ENCODE measurements around the gene MAP2K5.

MAP2K5 gene

DNA sequence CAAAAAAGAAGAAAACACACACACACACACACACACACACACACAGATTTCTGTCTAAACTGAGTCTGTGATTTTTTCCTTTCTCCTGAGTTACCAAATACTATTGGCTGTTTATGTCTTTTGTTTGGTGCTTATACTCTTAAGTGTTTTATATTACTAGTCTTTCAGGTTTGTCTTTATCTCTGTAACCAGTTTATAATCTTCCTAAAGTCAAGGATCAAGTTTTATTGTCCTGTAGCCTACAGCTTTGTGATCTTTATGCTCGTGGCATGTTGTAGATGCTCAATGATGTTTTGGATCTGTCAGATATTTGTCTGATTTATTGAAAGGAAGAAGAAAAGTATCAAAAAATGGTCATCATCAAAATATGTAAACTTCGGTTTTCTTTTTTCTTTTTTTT, 4.6 kb downstream of the MAP2K5 start:
- Histone ChIP-seq H3K36me3 (ENCODE audit: control insufficient read depth, insufficient read depth, low read length) (no peaks in the 10 kb centered on the region), H3K9me3 (ENCODE audit: control insufficient read depth, insufficient read depth, low read length) (no peaks in the 10 kb centered on the region), H3K27me3 (ENCODE audit: control insufficient read depth, insufficient read depth, low read length) (no peaks in the 10 kb centered on the region), H3K27ac (ENCODE audit: low read length) (no peak overlapping the region), H3K4me1 (ENCODE audit: control insufficient read depth, insufficient read depth, low read length) (peaks cover 1% of the 10 kb centered on the region; the same call in 1 of the 2 replicates), H3K4me3 (ENCODE audit: low read length) (no peak overlapping the region)
- DNase-seq (ENCODE audit: low read depth, low spot score): no peak
- no CpG with 5 or more reads among the region's 2 CpGs for WGBS (ENCODE audit: insufficient coverage, insufficient read length)

DNA sequence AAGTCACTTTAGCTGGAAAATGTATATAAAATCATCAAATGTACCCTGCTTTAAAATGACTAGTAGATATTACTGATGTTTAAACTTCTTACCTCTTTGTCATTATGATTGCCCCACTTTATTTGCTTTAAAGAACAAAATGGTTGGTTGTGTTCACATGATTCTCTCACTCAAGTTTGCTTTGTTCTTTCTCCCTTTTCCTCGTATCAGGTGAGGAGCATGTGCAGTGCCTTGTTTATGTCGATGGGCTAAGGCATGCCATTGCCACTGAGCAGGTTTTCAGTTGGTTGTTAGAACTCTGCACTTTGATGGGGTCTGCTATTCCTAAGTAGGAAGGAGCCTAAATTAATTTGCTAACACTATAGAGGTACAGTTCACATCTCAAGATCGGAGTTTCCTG, 5.3 kb downstream of the MAP2K5 start:
- Histone ChIP-seq H3K4me3 (ENCODE audit: low read length) (no peak overlapping the region), H3K27me3 (ENCODE audit: control insufficient read depth, insufficient read depth, low read length) (no peaks in the 10 kb centered on the region), H3K36me3 (ENCODE audit: control insufficient read depth, insufficient read depth, low read length) (no peaks in the 10 kb centered on the region), H3K9me3 (ENCODE audit: control insufficient read depth, insufficient read depth, low read length) (no peaks in the 10 kb centered on the region), H3K27ac (ENCODE audit: low read length) (no peak overlapping the region), H3K4me1 (ENCODE audit: control insufficient read depth, insufficient read depth, low read length) (peaks cover 1% of the 10 kb centered on the region; the same call in 1 of the 2 replicates)
- DNase-seq (ENCODE audit: low read depth, low spot score): no peak
- WGBS (ENCODE audit: insufficient coverage, insufficient read length): no CpG with 5 or more reads among the region's 3 CpGs

DNA sequence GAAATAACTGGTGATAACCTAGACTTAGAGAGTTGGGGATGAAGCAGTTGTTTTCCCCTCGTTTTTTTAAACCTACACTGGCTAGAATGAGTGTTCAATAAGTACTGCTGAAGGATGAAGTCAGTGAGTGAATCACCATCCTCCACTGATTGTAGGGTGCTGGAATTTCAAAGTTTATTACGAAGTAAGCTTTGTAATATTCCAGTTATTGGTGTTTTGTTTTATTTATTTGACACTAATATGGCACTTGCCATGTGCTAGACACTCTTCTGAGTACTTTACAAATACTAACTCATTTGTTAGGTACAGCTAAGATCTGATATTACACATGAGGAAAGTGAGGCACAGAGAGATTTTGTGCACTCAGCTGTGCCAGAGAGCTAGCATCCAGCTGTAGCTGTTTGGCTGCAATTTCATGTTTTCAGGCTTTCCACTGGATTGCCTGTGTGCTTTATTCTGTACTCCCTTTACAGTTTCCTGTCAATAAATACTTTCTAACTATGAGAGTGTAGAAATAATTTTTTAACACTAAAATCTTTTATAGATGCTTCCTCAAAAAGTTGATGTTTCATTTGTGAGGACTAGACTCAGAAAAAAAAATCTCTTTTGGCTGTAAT, 5.8 kb downstream of the MAP2K5 start:
- no peaks in the 10 kb centered on the region for H3K9me3 ChIP-seq (ENCODE audit: control insufficient read depth, insufficient read depth, low read length)
- no peak for DNase-seq (ENCODE audit: low read depth, low spot score)
- WGBS (ENCODE audit: insufficient coverage, insufficient read length): no CpG with 5 or more reads among the region's 2 CpGs
- peaks cover 1% of the 10 kb centered on the region; the same call in 1 of the 2 replicates for H3K4me1 ChIP-seq (ENCODE audit: control insufficient read depth, insufficient read depth, low read length)
- no peaks in the 10 kb centered on the region for H3K36me3 ChIP-seq (ENCODE audit: control insufficient read depth, insufficient read depth, low read length)
- no peaks in the 10 kb centered on the region for H3K27me3 ChIP-seq (ENCODE audit: control insufficient read depth, insufficient read depth, low read length)
- H3K4me3 ChIP-seq (ENCODE audit: low read length): no peak overlapping the region
- H3K27ac ChIP-seq (ENCODE audit: low read length): no peak overlapping the region

DNA sequence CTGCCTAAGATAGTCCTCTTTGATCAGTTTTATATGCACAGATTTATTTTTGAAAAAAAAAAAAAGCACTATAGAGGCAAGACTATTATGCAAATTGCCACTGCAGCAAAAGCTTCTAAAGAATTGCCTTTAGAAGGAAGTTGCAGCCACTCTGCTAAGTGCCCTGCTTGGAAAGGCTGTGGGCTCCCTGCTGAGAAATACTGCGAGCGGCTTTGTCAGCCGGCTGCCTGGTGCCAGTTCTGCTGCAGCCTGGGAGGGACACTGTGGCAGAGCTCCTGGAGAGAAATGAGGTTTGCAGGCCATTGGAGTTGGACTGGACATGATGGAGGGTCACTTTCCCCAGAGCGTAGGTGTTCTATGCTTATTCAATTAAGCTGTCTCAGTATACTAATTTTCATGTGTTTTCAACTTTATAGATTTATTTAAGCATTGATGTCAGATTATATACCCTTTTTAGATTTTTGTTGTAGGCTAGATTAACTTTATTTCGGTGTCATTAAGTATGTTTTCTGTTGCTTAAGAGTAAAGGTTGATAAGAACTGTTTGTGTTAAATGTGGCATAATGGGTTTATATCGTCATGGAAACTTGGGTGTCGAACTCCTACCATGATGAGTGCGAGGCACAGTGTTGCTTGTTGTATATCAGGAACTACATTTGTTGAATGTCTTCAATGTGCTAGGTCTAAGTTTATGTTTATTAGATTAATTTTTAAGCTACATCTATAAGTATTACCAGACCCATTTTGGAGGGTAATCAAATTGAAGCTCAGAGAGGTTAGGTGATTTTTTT, 6.6 kb downstream of the MAP2K5 start:
- no peak overlapping the region for H3K27ac ChIP-seq (ENCODE audit: low read length)
- peaks cover 1% of the 10 kb centered on the region; the same call in 1 of the 2 replicates for H3K4me1 ChIP-seq (ENCODE audit: control insufficient read depth, insufficient read depth, low read length)
- H3K9me3 ChIP-seq (ENCODE audit: control insufficient read depth, insufficient read depth, low read length): no peaks in the 10 kb centered on the region
- WGBS (ENCODE audit: insufficient coverage, insufficient read length): no CpG with 5 or more reads among the region's 8 CpGs
- H3K27me3 ChIP-seq (ENCODE audit: control insufficient read depth, insufficient read depth, low read length): no peaks in the 10 kb centered on the region
- peak; percentile 47 for DNase-seq (ENCODE audit: low read depth, low spot score)
- H3K4me3 ChIP-seq (ENCODE audit: low read length): no peak overlapping the region
- no peaks in the 10 kb centered on the region for H3K36me3 ChIP-seq (ENCODE audit: control insufficient read depth, insufficient read depth, low read length)

- Histone ChIP-seq H3K36me3 (ENCODE audit: control insufficient read depth, insufficient read depth, low read length) (no peaks in the 10 kb centered on the region), H3K4me1 (ENCODE audit: control insufficient read depth, insufficient read depth, low read length) (peaks cover 1% of the 10 kb centered on the region; the same call in 1 of the 2 replicates), H3K4me3 (ENCODE audit: low read length) (no peak overlapping the region), H3K27ac (ENCODE audit: low read length) (no peak overlapping the region), H3K27me3 (ENCODE audit: control insufficient read depth, insufficient read depth, low read length) (no peaks in the 10 kb centered on the region), H3K9me3 (ENCODE audit: control insufficient read depth, insufficient read depth, low read length) (no peaks in the 10 kb centered on the region)
- DNase-seq (ENCODE audit: low read depth, low spot score): no peak
- 100% methylated on average over 1 of the region's 3 CpGs for WGBS (ENCODE audit: insufficient coverage, insufficient read length)
These were observed 7.2 kb downstream of the MAP2K5 start for GRCh38 chr15:67549736-67550135.

- Histone ChIP-seq H3K36me3 (ENCODE audit: control insufficient read depth, insufficient read depth, low read length) (no peaks in the 10 kb centered on the region), H3K9me3 (ENCODE audit: control insufficient read depth, insufficient read depth, low read length) (no peaks in the 10 kb centered on the region), H3K27me3 (ENCODE audit: control insufficient read depth, insufficient read depth, low read length) (no peaks in the 10 kb centered on the region), H3K4me3 (ENCODE audit: low read length) (no peak overlapping the region), H3K4me1 (ENCODE audit: control insufficient read depth, insufficient read depth, low read length) (peaks cover 1% of the 10 kb centered on the region; the same call in 1 of the 2 replicates), H3K27ac (ENCODE audit: low read length) (no peak overlapping the region)
- DNase-seq (ENCODE audit: low read depth, low spot score): no peak
- WGBS (ENCODE audit: insufficient coverage, insufficient read length): no CpG with 5 or more reads among the region's 4 CpGs
These were observed 8.0 kb downstream of the MAP2K5 start for GRCh38 chr15:67550522-67550921.

DNA sequence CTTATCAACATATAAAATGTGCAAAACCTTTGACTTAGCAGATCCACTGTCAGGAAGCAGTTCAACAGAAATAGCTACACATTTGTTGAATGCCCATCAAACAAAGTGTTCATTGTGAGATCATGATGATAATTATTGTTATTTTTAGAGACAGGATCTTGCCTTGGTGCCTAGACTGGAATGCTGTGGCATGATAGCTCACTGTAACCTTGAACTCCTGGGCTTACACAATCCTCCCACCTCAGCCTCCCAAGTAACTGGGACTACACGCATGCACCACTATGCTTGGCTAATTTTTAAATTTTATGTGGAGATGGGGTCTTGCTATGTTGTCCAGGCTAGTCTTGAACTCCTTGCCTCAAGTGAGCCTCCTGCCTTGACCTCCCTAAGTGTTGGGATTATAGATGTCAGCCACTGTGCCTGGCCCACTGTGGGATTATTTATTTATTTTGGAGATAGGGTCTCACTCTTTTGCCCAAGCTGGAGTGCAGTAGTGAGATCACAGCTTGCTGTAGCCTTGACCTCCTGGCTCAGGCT, 8.8 kb downstream of the MAP2K5 start:
- Histone ChIP-seq H3K36me3 (ENCODE audit: control insufficient read depth, insufficient read depth, low read length) (no peaks in the 10 kb centered on the region), H3K27ac (ENCODE audit: low read length) (no peak overlapping the region), H3K4me3 (ENCODE audit: low read length) (no peak overlapping the region), H3K27me3 (ENCODE audit: control insufficient read depth, insufficient read depth, low read length) (no peaks in the 10 kb centered on the region), H3K9me3 (ENCODE audit: control insufficient read depth, insufficient read depth, low read length) (no peaks in the 10 kb centered on the region), H3K4me1 (ENCODE audit: control insufficient read depth, insufficient read depth, low read length) (peaks cover 1% of the 10 kb centered on the region; the same call in 1 of the 2 replicates)
- DNase-seq (ENCODE audit: low read depth, low spot score): no peak
- no CpG with 5 or more reads among the region's 1 CpG for WGBS (ENCODE audit: insufficient coverage, insufficient read length)

DNA sequence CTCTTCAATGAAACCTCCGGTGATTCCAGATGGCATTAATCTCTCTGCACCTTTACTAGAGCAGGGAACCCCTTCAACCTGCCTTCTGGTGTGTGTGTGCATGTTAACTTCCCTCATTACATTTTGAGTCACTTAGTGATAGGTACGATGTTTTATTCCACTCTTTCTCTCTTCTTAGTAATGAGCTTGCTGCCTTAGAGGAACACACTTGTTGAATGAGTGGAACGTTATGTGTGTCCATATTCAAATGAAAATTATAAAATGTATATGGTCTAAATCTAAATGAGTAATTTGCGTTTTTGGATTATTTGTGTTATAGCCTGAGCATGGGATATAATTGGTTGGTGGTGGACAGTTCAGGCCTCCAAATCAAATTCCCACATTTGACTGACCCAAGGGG, 12.1 kb downstream of the MAP2K5 start:
- H3K27me3 ChIP-seq (ENCODE audit: control insufficient read depth, insufficient read depth, low read length): no peaks in the 10 kb centered on the region
- H3K4me3 ChIP-seq (ENCODE audit: low read length): no peak overlapping the region
- no peak overlapping the region for H3K27ac ChIP-seq (ENCODE audit: low read length)
- WGBS (ENCODE audit: insufficient coverage, insufficient read length): 100% methylated on average over 1 of the region's 4 CpGs
- DNase-seq (ENCODE audit: low read depth, low spot score): no peak
- H3K36me3 ChIP-seq (ENCODE audit: control insufficient read depth, insufficient read depth, low read length): no peaks in the 10 kb centered on the region
- no peaks in the 10 kb centered on the region for H3K9me3 ChIP-seq (ENCODE audit: control insufficient read depth, insufficient read depth, low read length)
- no peaks in the 10 kb centered on the region for H3K4me1 ChIP-seq (ENCODE audit: control insufficient read depth, insufficient read depth, low read length)

- Histone ChIP-seq H3K27me3 (ENCODE audit: control insufficient read depth, insufficient read depth, low read length) (no peaks in the 10 kb centered on the region), H3K27ac (ENCODE audit: low read length) (no peak overlapping the region), H3K36me3 (ENCODE audit: control insufficient read depth, insufficient read depth, low read length) (no peaks in the 10 kb centered on the region), H3K9me3 (ENCODE audit: control insufficient read depth, insufficient read depth, low read length) (no peaks in the 10 kb centered on the region), H3K4me1 (ENCODE audit: control insufficient read depth, insufficient read depth, low read length) (no peaks in the 10 kb centered on the region), H3K4me3 (ENCODE audit: low read length) (no peak overlapping the region)
- no peak for DNase-seq (ENCODE audit: low read depth, low spot score)
- no CpG with 5 or more reads among the region's 3 CpGs for WGBS (ENCODE audit: insufficient coverage, insufficient read length)
These were observed 14.6 kb downstream of the MAP2K5 start for GRCh38 chr15:67556976-67557570.

DNA sequence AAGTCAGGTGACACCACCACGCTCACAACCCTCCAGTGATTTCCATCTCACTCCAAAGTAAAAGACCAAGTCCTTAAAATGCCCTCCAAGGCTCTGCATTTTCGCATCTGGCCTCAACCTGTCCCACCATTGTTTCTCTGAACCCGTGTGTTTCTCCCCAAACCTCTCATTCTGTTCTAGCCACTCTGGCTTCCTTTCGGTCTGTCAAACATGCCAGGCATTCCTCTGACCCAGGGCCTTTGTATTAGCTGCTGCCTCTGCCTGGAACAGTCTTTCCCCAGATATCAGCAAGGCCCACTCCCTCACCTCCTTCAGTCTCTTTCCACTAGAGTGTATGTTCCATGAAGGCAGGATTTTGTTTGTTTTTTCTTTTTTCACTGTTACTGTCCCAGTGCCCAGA, 16.0 kb downstream of the MAP2K5 start:
- Histone ChIP-seq H3K9me3 (ENCODE audit: control insufficient read depth, insufficient read depth, low read length) (no peaks in the 10 kb centered on the region), H3K27me3 (ENCODE audit: control insufficient read depth, insufficient read depth, low read length) (no peaks in the 10 kb centered on the region), H3K4me1 (ENCODE audit: control insufficient read depth, insufficient read depth, low read length) (no peaks in the 10 kb centered on the region), H3K4me3 (ENCODE audit: low read length) (no peak overlapping the region), H3K27ac (ENCODE audit: low read length) (no peak overlapping the region), H3K36me3 (ENCODE audit: control insufficient read depth, insufficient read depth, low read length) (no peaks in the 10 kb centered on the region)
- no CpG with 5 or more reads among the region's 4 CpGs for WGBS (ENCODE audit: insufficient coverage, insufficient read length)
- no peak for DNase-seq (ENCODE audit: low read depth, low spot score)
